ENCODE measurements around the gene FNIP2. TPM values are rescaled to one million over a fixed set of nuclear protein-coding genes. Genes with fewer than 3 reads are reported as not detected.

The FNIP2 gene
- total RNA-seq, 2 experiments from 2014 or later = 0.09 to 1.0 TPM

- ChIA-PET POLR2A (no interaction called here), CTCF (ENCODE audit: unreplicated experiment) (no interaction called here)
- no peaks in the 10 kb centered on the region for H3K79me2 ChIP-seq (ENCODE audit: insufficient read depth, low read depth, low read length)
- intact Hi-C loops (cut with micrococcal nuclease; ENCODE audit: unreplicated experiment) = no loop called here
- BruUV-seq (replicated peaks) = no TSS peak
- H3K36me3 ChIP-seq (ENCODE audit: insufficient read depth, low read length) = no peaks in the 10 kb centered on the region
- H3K4me1 ChIP-seq (ENCODE audit: insufficient read depth, low read length, poor library complexity, severe bottlenecking) = no peaks in the 10 kb centered on the region
- no peak overlapping the region for H2AFZ ChIP-seq (ENCODE audit: low read length)
- DNase-seq (ENCODE audit: low spot score) = no peak
- no peak overlapping the region for H3K4me2 ChIP-seq (ENCODE audit: low read length)
- TF ChIP-seq EZH2phosphoT487 (IDR thresholded peaks at IDR 0.05; ENCODE audit: borderline replicate concordance, low read depth, low read length) (no peak), CTCF (conservative IDR thresholded peaks at IDR 0.05; ENCODE audit: low read length) (no peak)
- no peaks in the 10 kb centered on the region for H3K9me3 ChIP-seq (ENCODE audit: low read length)
- no peak overlapping the region for H3K4me3 ChIP-seq (ENCODE audit: low read depth, low read length, poor library complexity, severe bottlenecking)
- no peaks in the 10 kb centered on the region for H3K9me2 ChIP-seq (ENCODE audit: insufficient read depth, low read length)
- H3K27ac ChIP-seq (ENCODE audit: low read depth, low read length, poor library complexity, severe bottlenecking) = no peak overlapping the region
- no peaks in the 10 kb centered on the region for H4K20me1 ChIP-seq (ENCODE audit: insufficient read depth, low read length)
These were observed 115.5 kb downstream of the FNIP2 start for GRCh38 chr4:158884280-158884679.

- Histone ChIP-seq H3K36me3 (ENCODE audit: insufficient read depth, low read length) (no peaks in the 10 kb centered on the region), H3K4me3 (ENCODE audit: low read depth, low read length, poor library complexity, severe bottlenecking) (no peak overlapping the region), H3K9me3 (ENCODE audit: low read length) (no peaks in the 10 kb centered on the region), H3K4me2 (ENCODE audit: low read length) (no peak overlapping the region), H3K79me2 (ENCODE audit: insufficient read depth, low read depth, low read length) (no peaks in the 10 kb centered on the region), H3K27ac (ENCODE audit: low read depth, low read length, poor library complexity, severe bottlenecking) (no peak overlapping the region), H3K9me2 (ENCODE audit: insufficient read depth, low read length) (no peaks in the 10 kb centered on the region), H2AFZ (ENCODE audit: low read length) (no peak overlapping the region), H3K4me1 (ENCODE audit: insufficient read depth, low read length, poor library complexity, severe bottlenecking) (no peaks in the 10 kb centered on the region), H4K20me1 (ENCODE audit: insufficient read depth, low read length) (no peaks in the 10 kb centered on the region)
- TF ChIP-seq CTCF (conservative IDR thresholded peaks at IDR 0.05; ENCODE audit: low read length) (no peak), EZH2phosphoT487 (IDR thresholded peaks at IDR 0.05; ENCODE audit: borderline replicate concordance, low read depth, low read length) (no peak)
- DNase-seq (ENCODE audit: low spot score) = no peak
- no TSS peak for BruUV-seq (replicated peaks)
- CTCF ChIA-PET (ENCODE audit: unreplicated experiment) = no interaction called here
- POLR2A ChIA-PET = no interaction called here
- intact Hi-C loops (cut with micrococcal nuclease; ENCODE audit: unreplicated experiment) = no loop called here
These were observed 116.7 kb downstream of the FNIP2 start for GRCh38 chr4:158885564-158885963.

GRCh38 chr4:158890294-158890693, 121.5 kb downstream of the FNIP2 start:
- H2AFZ ChIP-seq (ENCODE audit: low read length) = no peak overlapping the region
- no peaks in the 10 kb centered on the region for H3K4me1 ChIP-seq (ENCODE audit: insufficient read depth, low read length, poor library complexity, severe bottlenecking)
- intact Hi-C loops (cut with micrococcal nuclease; ENCODE audit: unreplicated experiment) = no loop called here
- DNase-seq (ENCODE audit: low spot score) = no peak
- H4K20me1 ChIP-seq (ENCODE audit: insufficient read depth, low read length) = no peaks in the 10 kb centered on the region
- no peak overlapping the region for H3K27ac ChIP-seq (ENCODE audit: low read depth, low read length, poor library complexity, severe bottlenecking)
- ChIA-PET CTCF (ENCODE audit: unreplicated experiment) (no interaction called here), POLR2A (interaction anchor here (0.7 kb wide), 1 partner anchor 86 kb away, joined by 3 read pairs; no protein-coding TSS in a partner anchor)
- no peaks in the 10 kb centered on the region for H3K79me2 ChIP-seq (ENCODE audit: insufficient read depth, low read depth, low read length)
- H3K4me3 ChIP-seq (ENCODE audit: low read depth, low read length, poor library complexity, severe bottlenecking) = no peak overlapping the region
- H3K9me2 ChIP-seq (ENCODE audit: insufficient read depth, low read length) = no peaks in the 10 kb centered on the region
- H3K9me3 ChIP-seq (ENCODE audit: low read length) = no peaks in the 10 kb centered on the region
- H3K4me2 ChIP-seq (ENCODE audit: low read length) = no peak overlapping the region
- no peaks in the 10 kb centered on the region for H3K36me3 ChIP-seq (ENCODE audit: insufficient read depth, low read length)
- no peak for TF ChIP-seq EZH2phosphoT487 (IDR thresholded peaks at IDR 0.05; ENCODE audit: borderline replicate concordance, low read depth, low read length)
- TF ChIP-seq CTCF (conservative IDR thresholded peaks at IDR 0.05; ENCODE audit: low read length) = no peak
- BruUV-seq (replicated peaks) = no TSS peak

All from OCI-LY7 (cell line).